GM13976 (cell line): Measurements from ENCODE around the gene SULT1A2.

Experiments
- DNase-seq: peaks from one replicate; pipeline ENCODE4 v3.0.0; 2012; ENCODE audit warnings: low spot score
- CTCF ChIP-seq: IDR thresholded peaks from 2 replicates; pipeline ENCODE4 v1.5.1; 2012; ENCODE audit warnings: borderline replicate concordance, mild to moderate bottlenecking; ENCODE audit not compliant: insufficient read depth; ENCODE audit errors: extremely low read depth, missing control alignments, control extremely low read depth
- in situ Hi-C: fragments of 300-500 bp; cut with MboI; formaldehyde crosslinking; loops from one replicate; pipeline ENCODE4 v1.12.0; 2022; ENCODE audit warnings: low sequenced_read_pairs, mixed read lengths, inconsistent platforms; ENCODE audit not compliant: unreplicated experiment

Gene SULT1A2

GRCh38 chr16:28543072-28543471, 53.8 kb downstream of the SULT1A2 start:
- in situ Hi-C loops: loop anchor here (25.0 kb wide), 1 partner anchor 256 kb away; the partner anchor contains the start of gene SBK1
- no peak for DNase-seq
- TF ChIP-seq CTCF: no peak

GRCh38 chr16:28542646-28543045, 54.2 kb downstream of the SULT1A2 start:
- in situ Hi-C loops: loop anchor here (25.0 kb wide), 1 partner anchor 255 kb away; the partner anchor contains the start of gene SBK1

More at GRCh38 chr16:28542646-28543045, 54.2 kb downstream of the SULT1A2 start:
- no peak for DNase-seq
- TF ChIP-seq CTCF: no peak
